GM18505 (cell line): ENCODE data around the gene MAP3K21.

Experiments used
- ATAC-seq: cut with Tn5 transposase; IDR thresholded peaks from one replicate; pipeline ENCODE4 v1.9.1; 2021; ENCODE audit not compliant: unreplicated experiment
- POLR2A ChIP-seq: IDR thresholded peaks from 4 replicates; pipeline ENCODE4 v1.6.1; 2011; ENCODE audit warnings: borderline replicate concordance; ENCODE audit not compliant: insufficient read depth, insufficient read length; ENCODE audit errors: extremely low read depth

MAP3K21 gene

GRCh38 chr1:233300326-233300725, 27.2 kb upstream of the MAP3K21 start:
- TF ChIP-seq POLR2A, result no peak
- no peak for ATAC-seq

GRCh38 chr1:233304489-233305102, 22.9 kb upstream of the MAP3K21 start:
- no peak for TF ChIP-seq POLR2A
- ATAC-seq, result no peak

GRCh38 chr1:233313434-233314155, 13.9 kb upstream of the MAP3K21 start:
- no peak for TF ChIP-seq POLR2A
- no peak for ATAC-seq

GRCh38 chr1:233315718-233316301, 11.7 kb upstream of the MAP3K21 start:
- TF ChIP-seq POLR2A, result no peak
- no peak for ATAC-seq

GRCh38 chr1:233316473-233316872, 11.1 kb upstream of the MAP3K21 start:
- ATAC-seq, result no peak
- no peak for TF ChIP-seq POLR2A

GRCh38 chr1:233319272-233319671, 8.3 kb upstream of the MAP3K21 start:
- no peak for TF ChIP-seq POLR2A
- ATAC-seq, result no peak

GRCh38 chr1:233320023-233320422, 7.5 kb upstream of the MAP3K21 start:
- TF ChIP-seq POLR2A, result no peak

GRCh38 chr1:233323718-233324117, 3.8 kb upstream of the MAP3K21 start:
- ATAC-seq, result no peak
- no peak for TF ChIP-seq POLR2A

More at GRCh38 chr1:233320023-233320422, 7.5 kb upstream of the MAP3K21 start:
- ATAC-seq, result no peak

GRCh38 chr1:233326319-233326718, 1.2 kb upstream of the MAP3K21 start:
- ATAC-seq, result no peak

GRCh38 chr1:233326811-233327650, 493 bp upstream of the MAP3K21 start:
- TF ChIP-seq POLR2A, result no peak
- ATAC-seq, result peak; percentile 93

More at GRCh38 chr1:233326319-233326718, 1.2 kb upstream of the MAP3K21 start:
- TF ChIP-seq POLR2A, result no peak

GRCh38 chr1:233328142-233328921, 808 bp downstream of the MAP3K21 start:
- TF ChIP-seq POLR2A, result no peak
- peak; percentile 27 for ATAC-seq

- no peak for TF ChIP-seq POLR2A
- no peak for ATAC-seq
Measured at GRCh38 chr1:233331676-233332519, 4.4 kb downstream of the MAP3K21 start.
